ENCODE data around the gene E2F7. TPM values are rescaled to one million over a fixed set of nuclear protein-coding genes. Genes with fewer than 3 reads are reported as not detected.

The E2F7 gene
- total RNA-seq, 4 donors from 2014 or later = 0.83 to 5.2 (median 1.9) TPM

- Histone ChIP-seq H3K27me3 (no peaks in the 10 kb centered on the region), H3K36me3 (no peaks in the 10 kb centered on the region), H3K9me3 (no peaks in the 10 kb centered on the region), H3K4me3 (no peak overlapping the region), H3K27ac (no peak overlapping the region), H3K4me1 (no peaks in the 10 kb centered on the region)
- WGBS = 89% methylated on average over 6 of the region's 6 CpGs
- no peak for DNase-seq (ENCODE audit: low spot score in 2 of 2)
- no peak for TF ChIP-seq POLR2AphosphoS5 (IDR thresholded peaks at IDR 0.05)
- TF ChIP-seq EP300 (IDR thresholded peaks at IDR 0.05) = no peak
- TF ChIP-seq POLR2A (IDR thresholded peaks at IDR 0.05) = no peak
- no peak for TF ChIP-seq CTCF (IDR thresholded peaks at IDR 0.05)
Observed at GRCh38 chr12:77045183-77045582, 20.2 kb downstream of the E2F7 start.

GRCh38 chr12:77044721-77045120 is 20.6 kb downstream of the E2F7 start:
- H3K9me3 ChIP-seq = no peaks in the 10 kb centered on the region
- no peaks in the 10 kb centered on the region for H3K27me3 ChIP-seq
- WGBS = 72% methylated on average over 2 of the region's 2 CpGs
- no peak overlapping the region for H3K27ac ChIP-seq
- no peak for DNase-seq (ENCODE audit: low spot score in 2 of 2)
- no peaks in the 10 kb centered on the region for H3K4me1 ChIP-seq
- TF ChIP-seq POLR2AphosphoS5 (IDR thresholded peaks at IDR 0.05) (no peak), POLR2A (IDR thresholded peaks at IDR 0.05) (no peak), CTCF (IDR thresholded peaks at IDR 0.05) (no peak), EP300 (IDR thresholded peaks at IDR 0.05) (no peak)
- no peak overlapping the region for H3K4me3 ChIP-seq
- H3K36me3 ChIP-seq = no peaks in the 10 kb centered on the region

GRCh38 chr12:77042833-77043232 is 22.5 kb downstream of the E2F7 start:
- H3K27ac ChIP-seq = no peak overlapping the region
- H3K9me3 ChIP-seq = no peaks in the 10 kb centered on the region
- no peak overlapping the region for H3K4me3 ChIP-seq
- 95% methylated on average over 8 of the region's 8 CpGs for WGBS
- no peak for DNase-seq (ENCODE audit: low spot score in 2 of 2)
- no peaks in the 10 kb centered on the region for H3K4me1 ChIP-seq
- no peaks in the 10 kb centered on the region for H3K27me3 ChIP-seq
- H3K36me3 ChIP-seq = no peaks in the 10 kb centered on the region
- no peak for TF ChIP-seq CTCF (IDR thresholded peaks at IDR 0.05)
- TF ChIP-seq POLR2AphosphoS5 (IDR thresholded peaks at IDR 0.05) = no peak
- no peak for TF ChIP-seq POLR2A (IDR thresholded peaks at IDR 0.05)
- TF ChIP-seq EP300 (IDR thresholded peaks at IDR 0.05) = no peak

GRCh38 chr12:77040231-77040630 is 25.1 kb downstream of the E2F7 start:
- no peak for DNase-seq (ENCODE audit: low spot score in 2 of 2)
- no peak overlapping the region for H3K27ac ChIP-seq
- no peaks in the 10 kb centered on the region for H3K27me3 ChIP-seq
- TF ChIP-seq CTCF (IDR thresholded peaks at IDR 0.05) (no peak), POLR2AphosphoS5 (IDR thresholded peaks at IDR 0.05) (no peak), POLR2A (IDR thresholded peaks at IDR 0.05) (no peak), EP300 (IDR thresholded peaks at IDR 0.05) (no peak)
- no peaks in the 10 kb centered on the region for H3K9me3 ChIP-seq
- no peak overlapping the region for H3K4me3 ChIP-seq
- 96% methylated on average over 4 of the region's 4 CpGs for WGBS
- H3K36me3 ChIP-seq = no peaks in the 10 kb centered on the region
- no peaks in the 10 kb centered on the region for H3K4me1 ChIP-seq

GRCh38 chr12:77035226-77035625 is 30.1 kb downstream of the E2F7 start:
- no peaks in the 10 kb centered on the region for H3K4me1 ChIP-seq
- H3K4me3 ChIP-seq = no peak overlapping the region
- no peaks in the 10 kb centered on the region for H3K9me3 ChIP-seq
- no peaks in the 10 kb centered on the region for H3K27me3 ChIP-seq
- 76% methylated on average over 1 of the region's 1 CpG for WGBS
- H3K36me3 ChIP-seq = no peaks in the 10 kb centered on the region
- TF ChIP-seq POLR2AphosphoS5 (IDR thresholded peaks at IDR 0.05) (no peak), POLR2A (IDR thresholded peaks at IDR 0.05) (no peak), CTCF (IDR thresholded peaks at IDR 0.05) (no peak), EP300 (IDR thresholded peaks at IDR 0.05) (no peak)
- DNase-seq (ENCODE audit: low spot score in 2 of 2) = no peak
- no peak overlapping the region for H3K27ac ChIP-seq
